MCF 10A (cell line): Measurements from ENCODE around the gene HSD17B3. TPM values are rescaled to one million over a fixed set of nuclear protein-coding genes. Genes with fewer than 3 reads are reported as not detected.

Experiments
- BruUV-seq: library from RNA; stranded (reverse); fragments of 400-500 nt; replicated peaks from 2 replicates; lab custom pipeline; 2021; lab: Mats Ljungman, UMichigan
- CTCF ChIA-PET: fragments of 300-600 bp; sonication (Branson Sonifier 250); formaldehyde crosslinking; extraction: SDS; loops from one replicate; lab custom pipeline; 2021; ENCODE audit warnings: antibody characterized with exemption, inconsistent platforms; lab: Yijun Ruan, JAX
- POLR2A ChIA-PET: fragments of 300-600, 350-650 bp; sonication (Branson Sonifier 250); formaldehyde crosslinking; extraction: SDS; loops from one replicate; lab custom pipeline; 2020; ENCODE audit warnings: antibody characterized with exemption, inconsistent platforms; lab: Yijun Ruan, JAX
- DNase-seq: peaks from one replicate; pipeline ENCODE4 v3.0.0-alpha.2; 2018; ENCODE audit not compliant: unreplicated experiment
- H3K27ac Mint-ChIP-seq: one replicate; pipeline ENCODE4 v1.8.0; 2022; ENCODE audit warnings: mild to moderate bottlenecking, low read depth, mixed read lengths; ENCODE audit not compliant: unreplicated experiment
- H3K27me3 Mint-ChIP-seq: one replicate; pipeline ENCODE4 v1.8.0; 2022; ENCODE audit warnings: mixed read lengths; ENCODE audit not compliant: insufficient read depth, unreplicated experiment
- H3K36me3 Mint-ChIP-seq: one replicate; pipeline ENCODE4 v1.8.0; 2022; ENCODE audit warnings: mild to moderate bottlenecking, moderate library complexity, mixed read lengths; ENCODE audit not compliant: insufficient read depth, unreplicated experiment
- H3K4me1 Mint-ChIP-seq: one replicate; pipeline ENCODE4 v1.8.0; 2022; ENCODE audit warnings: mixed read lengths; ENCODE audit not compliant: insufficient read depth, unreplicated experiment
- H3K4me3 Mint-ChIP-seq: one replicate; pipeline ENCODE4 v1.8.0; 2022; ENCODE audit warnings: mild to moderate bottlenecking, moderate library complexity, mixed read lengths; ENCODE audit not compliant: unreplicated experiment
- H3K9me3 Mint-ChIP-seq: one replicate; pipeline ENCODE4 v1.8.0; 2022; ENCODE audit warnings: mixed read lengths; ENCODE audit not compliant: unreplicated experiment
- intact Hi-C: fragments of 100-400 bp; cut with micrococcal nuclease; formaldehyde crosslinking; loops from 2 replicates; pipeline ENCODE4 v1.14.1; 2022
- total RNA-seq: library from RNA; stranded (reverse); gene quantifications from 2 replicates; pipeline ENCODE4 v1.2.3, GENCODE V29; 2022
- TF ChIP-seq, protein P1 (sequence below): fragments of 200-600 bp; IDR thresholded peaks from one replicate; pipeline ENCODE4 v1.8.0; 2022; ENCODE audit warnings: antibody characterized with exemption, mild to moderate bottlenecking; ENCODE audit not compliant: unreplicated experiment

The HSD17B3 gene
- total RNA-seq, 1 experiment from 2014 or later = not detected

DNA sequence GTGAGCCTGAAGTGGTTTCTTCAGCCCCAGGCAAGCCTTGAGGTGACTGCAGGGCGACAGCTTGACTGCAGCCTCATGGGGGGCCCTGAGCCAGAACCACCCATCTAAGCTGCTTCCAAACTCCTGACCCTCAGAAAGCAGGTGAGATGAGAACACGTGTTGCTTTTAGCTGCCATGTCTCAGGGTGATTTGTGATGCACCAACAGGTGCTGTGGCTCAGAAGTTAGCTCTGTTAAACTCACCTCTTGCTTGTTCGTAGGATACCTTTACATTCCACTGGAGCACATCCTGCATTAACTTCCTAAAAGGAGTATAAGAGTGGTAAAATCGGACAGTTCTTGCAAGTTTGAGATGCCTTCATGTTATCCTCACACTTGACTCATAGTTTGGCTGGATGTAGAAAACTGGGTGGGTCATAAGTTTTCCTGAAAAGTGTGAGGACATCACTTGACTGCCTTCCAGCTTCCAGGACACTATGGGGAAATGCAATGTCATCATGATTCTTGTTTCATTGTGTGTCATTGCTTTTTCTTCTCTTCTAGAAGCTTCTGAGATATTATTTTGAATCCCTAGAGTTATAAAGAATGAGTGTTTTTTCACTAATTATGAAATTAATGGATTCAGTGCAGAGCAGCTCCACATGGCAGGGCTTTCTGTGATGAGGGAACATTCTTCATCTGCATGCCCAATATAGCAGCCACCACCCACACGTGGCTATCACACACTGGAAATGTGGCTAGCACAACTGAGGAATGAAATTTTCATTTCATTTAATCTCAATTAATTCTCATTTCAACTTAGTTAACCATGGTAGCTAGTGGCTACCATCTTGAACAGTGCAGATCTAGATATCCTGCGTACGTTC lies 92.3 kb downstream of the HSD17B3 start:
- CTCF ChIA-PET = interaction anchor here (2.4 kb wide), 1 partner anchor 8 kb away, joined by 12 read pairs; no protein-coding TSS in a partner anchor

DNA sequence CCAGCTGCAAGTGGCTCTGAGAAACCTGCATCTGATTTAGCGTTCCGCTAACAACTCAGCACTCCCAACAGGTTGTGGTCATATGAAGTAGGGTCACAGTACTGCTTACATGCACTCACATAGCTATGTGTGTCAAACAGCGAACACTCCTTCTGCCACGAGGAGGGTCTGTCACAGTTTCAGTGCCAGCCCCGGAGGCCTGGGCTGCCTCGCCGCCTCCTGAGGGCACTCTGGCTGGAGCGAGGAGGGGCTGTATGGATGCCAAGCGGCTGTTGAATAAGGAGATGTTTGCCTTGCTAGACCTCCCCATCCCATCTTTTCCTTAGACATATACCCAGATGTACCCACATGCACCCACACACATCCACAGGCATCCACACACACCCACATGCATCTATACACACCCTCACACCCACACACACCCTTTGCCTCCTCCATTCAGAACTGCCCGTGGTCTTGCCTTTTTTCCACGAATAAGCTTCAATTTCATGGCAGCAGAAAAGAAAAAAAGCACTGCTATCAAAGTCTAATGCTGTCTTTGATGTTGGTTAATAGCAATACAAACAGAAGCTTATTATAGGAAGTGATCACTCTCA lies 95.7 kb downstream of the HSD17B3 start:
- POLR2A ChIA-PET = no interaction called here
- H3K36me3 Mint-ChIP-seq = no peaks in the 10 kb centered on the region
- TF ChIP-seq, protein P1, sequence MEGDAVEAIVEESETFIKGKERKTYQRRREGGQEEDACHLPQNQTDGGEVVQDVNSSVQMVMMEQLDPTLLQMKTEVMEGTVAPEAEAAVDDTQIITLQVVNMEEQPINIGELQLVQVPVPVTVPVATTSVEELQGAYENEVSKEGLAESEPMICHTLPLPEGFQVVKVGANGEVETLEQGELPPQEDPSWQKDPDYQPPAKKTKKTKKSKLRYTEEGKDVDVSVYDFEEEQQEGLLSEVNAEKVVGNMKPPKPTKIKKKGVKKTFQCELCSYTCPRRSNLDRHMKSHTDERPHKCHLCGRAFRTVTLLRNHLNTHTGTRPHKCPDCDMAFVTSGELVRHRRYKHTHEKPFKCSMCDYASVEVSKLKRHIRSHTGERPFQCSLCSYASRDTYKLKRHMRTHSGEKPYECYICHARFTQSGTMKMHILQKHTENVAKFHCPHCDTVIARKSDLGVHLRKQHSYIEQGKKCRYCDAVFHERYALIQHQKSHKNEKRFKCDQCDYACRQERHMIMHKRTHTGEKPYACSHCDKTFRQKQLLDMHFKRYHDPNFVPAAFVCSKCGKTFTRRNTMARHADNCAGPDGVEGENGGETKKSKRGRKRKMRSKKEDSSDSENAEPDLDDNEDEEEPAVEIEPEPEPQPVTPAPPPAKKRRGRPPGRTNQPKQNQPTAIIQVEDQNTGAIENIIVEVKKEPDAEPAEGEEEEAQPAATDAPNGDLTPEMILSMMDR = no peak
- CTCF ChIA-PET = interaction anchor here (0.6 to 1.8 kb wide), 4 partner anchors 9 to 111 kb away, joined by 3 to 6 read pairs (median 4); no protein-coding TSS in a partner anchor
- H3K27ac Mint-ChIP-seq = no peak overlapping the region
- H3K4me1 Mint-ChIP-seq = peaks cover 9% of the 10 kb centered on the region
- H3K4me3 Mint-ChIP-seq = no peak overlapping the region
- H3K9me3 Mint-ChIP-seq = no peaks in the 10 kb centered on the region
- H3K27me3 Mint-ChIP-seq = peaks cover 4% of the 10 kb centered on the region
- BruUV-seq = no TSS peak
- no peak for DNase-seq
- intact Hi-C loops = no loop called here

More for the DNA sequence above, 92.3 kb downstream of the HSD17B3 start:
- Mint-ChIP-seq H3K9me3 (no peaks in the 10 kb centered on the region), H3K27me3 (peaks cover 28% of the 10 kb centered on the region), H3K4me1 (peaks cover 9% of the 10 kb centered on the region), H3K4me3 (no peak overlapping the region), H3K36me3 (no peaks in the 10 kb centered on the region), H3K27ac (no peak overlapping the region)
- TF ChIP-seq, protein P1 = no peak
- intact Hi-C loops = no loop called here
- POLR2A ChIA-PET = interaction anchor here (0.6 to 2.1 kb wide), 7 partner anchors 8 to 354 kb away, joined by 3 to 8 read pairs (median 3); partner anchors contain the start of gene ERCC6L2
- no TSS peak for BruUV-seq
- peak; percentile 90 for DNase-seq

DNA sequence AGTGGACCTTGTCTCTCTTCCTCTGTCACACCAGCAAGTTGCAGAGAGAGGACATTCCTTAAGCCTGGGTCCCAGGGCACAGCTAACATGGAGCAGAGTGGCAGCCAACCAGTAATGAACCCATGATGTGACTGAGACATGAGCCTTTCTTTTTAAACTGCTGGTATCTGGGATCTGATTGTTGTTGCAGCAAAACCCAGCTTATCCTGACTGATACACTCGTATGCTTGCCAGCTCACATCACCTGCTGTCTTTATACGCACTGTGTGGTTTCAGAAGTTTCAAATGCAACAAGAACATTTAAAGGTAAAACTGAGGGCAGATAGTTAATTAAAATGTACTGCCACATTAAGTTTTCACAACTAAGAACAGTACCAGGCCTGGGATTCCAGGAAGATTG lies 97.1 kb downstream of the HSD17B3 start:
- CTCF ChIA-PET = interaction anchor here (1.4 to 1.8 kb wide), 2 partner anchors 11 to 13 kb away, joined by 3 to 6 read pairs; no protein-coding TSS in a partner anchor
- POLR2A ChIA-PET = no interaction called here

More for the DNA sequence above, 97.1 kb downstream of the HSD17B3 start:
- Mint-ChIP-seq H3K9me3 (no peaks in the 10 kb centered on the region), H3K27me3 (peaks cover under 1% of the 10 kb centered on the region), H3K27ac (no peak overlapping the region), H3K4me1 (no peaks in the 10 kb centered on the region), H3K36me3 (no peaks in the 10 kb centered on the region), H3K4me3 (no peak overlapping the region)
- DNase-seq = no peak
- no TSS peak for BruUV-seq
- TF ChIP-seq, protein P1 = no peak
- intact Hi-C loops = no loop called here
